IgD-negative memory B cell (primary cell): ENCODE measurements around the gene DPP10. TPM values are rescaled to one million over a fixed set of nuclear protein-coding genes. Genes with fewer than 3 reads are reported as not detected.

Source experiments
- H3K27ac Mint-ChIP-seq, 3 donors: one replicate each; pipeline ENCODE4 v1.8.0; 2020 to 2022; ENCODE audit warnings: mild to moderate bottlenecking in 3 of 3, mixed read lengths in 3 of 3, moderate library complexity in 1 of 3
- H3K27me3 Mint-ChIP-seq: one replicate; pipeline ENCODE4 v1.8.0; 2021; ENCODE audit warnings: mixed read lengths
- H3K36me3 Mint-ChIP-seq: one replicate; pipeline ENCODE4 v1.8.0; 2020; ENCODE audit warnings: mild to moderate bottlenecking, mixed read lengths
- H3K4me1 Mint-ChIP-seq, 3 donors: one replicate each; pipeline ENCODE4 v1.8.0; 2020 to 2022; ENCODE audit warnings: mixed read lengths in 3 of 3, mild to moderate bottlenecking in 1 of 3
- H3K4me3 Mint-ChIP-seq, 4 donors: one replicate each; pipeline ENCODE4 v1.8.0; 2020 to 2022; ENCODE audit warnings: mild to moderate bottlenecking in 4 of 4, mixed read lengths in 4 of 4, moderate library complexity in 3 of 4
- H3K9me3 Mint-ChIP-seq, 3 donors: one replicate each; pipeline ENCODE4 v1.8.0; 2020 to 2021; ENCODE audit warnings: mixed read lengths in 3 of 3, mild to moderate bottlenecking in 1 of 3
- polyA plus RNA-seq: library from polyadenylated mRNA; unstranded; fragments of 300-500 nt; fragmentation: Illumina TruSeq; gene quantifications from one replicate; pipeline ENCODE4 v1.2.3, GENCODE V29; 2021

Gene DPP10
- polyA plus RNA-seq, 1 donor from 2014 or later: not detected

DNA sequence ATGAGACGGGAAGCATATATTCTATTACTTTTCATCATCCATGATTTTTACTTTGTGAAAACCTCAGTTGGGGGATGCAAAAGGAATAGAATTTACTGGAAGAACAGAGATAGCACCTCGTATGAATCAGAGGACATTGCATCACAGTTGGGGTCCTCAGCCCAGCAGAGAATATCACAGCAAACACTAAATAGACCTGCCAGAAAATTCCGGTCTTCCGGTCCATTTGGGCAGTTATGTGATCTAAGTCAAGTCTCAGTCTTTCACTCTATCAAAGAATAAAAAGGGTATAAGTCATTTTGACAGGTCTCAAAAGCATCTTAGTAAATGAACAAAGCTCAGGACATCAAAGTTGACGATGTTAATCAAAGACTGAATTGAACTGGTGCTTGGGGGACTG, 1100.6 kb downstream of the DPP10 start:
- no peaks in the 10 kb centered on the region for H3K27me3 Mint-ChIP-seq
- H3K4me3 Mint-ChIP-seq: no peak overlapping the region
- H3K9me3 Mint-ChIP-seq: peaks cover 0 to 13% (median 7%) of the 10 kb centered on the region in 3 donors
- no peaks in the 10 kb centered on the region for H3K36me3 Mint-ChIP-seq
- H3K4me1 Mint-ChIP-seq: no peaks in the 10 kb centered on the region
- H3K27ac Mint-ChIP-seq: no peak overlapping the region

DNA sequence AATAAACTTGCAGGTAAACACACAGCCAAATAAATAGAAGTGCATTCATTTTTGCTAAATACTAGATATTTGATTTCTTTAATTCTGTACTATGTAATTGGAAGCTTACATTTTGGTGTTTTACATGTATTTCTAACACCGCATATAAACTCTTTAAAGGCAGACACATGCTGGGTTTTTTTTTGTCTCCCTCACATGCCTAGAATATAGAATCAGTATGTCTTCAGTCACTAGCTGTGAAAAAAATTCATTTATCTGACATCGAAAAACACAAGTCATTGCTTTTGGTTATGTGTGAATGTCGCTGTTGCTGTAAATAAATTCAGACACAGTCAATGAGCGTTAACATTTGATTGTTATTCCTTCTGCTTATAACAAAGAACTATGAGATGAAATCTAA, 1101.0 kb downstream of the DPP10 start:
- Mint-ChIP-seq H3K36me3 (no peaks in the 10 kb centered on the region), H3K4me1 (no peaks in the 10 kb centered on the region), H3K9me3 (peaks cover 0 to 16% (median 7%) of the 10 kb centered on the region in 3 donors), H3K27ac (no peak overlapping the region), H3K27me3 (no peaks in the 10 kb centered on the region), H3K4me3 (no peak overlapping the region)

DNA sequence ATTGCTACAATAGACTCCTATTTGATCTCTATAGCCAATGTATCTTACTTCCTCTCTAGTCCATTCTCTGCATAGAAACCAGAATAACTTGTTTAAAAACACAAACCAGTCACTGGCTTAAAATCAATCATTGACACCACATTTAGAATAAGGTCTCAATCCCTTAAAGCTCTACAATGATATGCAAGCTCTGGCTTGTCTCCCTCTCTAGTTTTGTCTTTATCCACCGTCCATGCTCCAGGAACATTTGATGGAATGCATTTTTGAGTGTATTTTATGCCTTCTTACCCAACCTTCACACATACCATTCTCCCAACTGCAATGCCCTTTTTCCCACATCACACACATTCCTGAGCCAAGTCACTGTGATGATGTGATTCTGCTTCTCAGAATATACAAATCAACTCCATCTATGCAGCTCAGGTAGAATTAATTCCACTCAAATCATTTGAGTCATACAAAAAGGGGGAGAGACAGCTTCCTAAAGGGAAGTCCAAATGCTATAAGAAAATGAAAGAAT, 1107.2 kb downstream of the DPP10 start:
- Mint-ChIP-seq H3K27ac (no peak overlapping the region), H3K27me3 (no peaks in the 10 kb centered on the region), H3K4me1 (no peaks in the 10 kb centered on the region), H3K9me3 (peaks cover 2 to 13% (median 7%) of the 10 kb centered on the region in 3 donors), H3K36me3 (no peaks in the 10 kb centered on the region), H3K4me3 (no peak overlapping the region)

DNA sequence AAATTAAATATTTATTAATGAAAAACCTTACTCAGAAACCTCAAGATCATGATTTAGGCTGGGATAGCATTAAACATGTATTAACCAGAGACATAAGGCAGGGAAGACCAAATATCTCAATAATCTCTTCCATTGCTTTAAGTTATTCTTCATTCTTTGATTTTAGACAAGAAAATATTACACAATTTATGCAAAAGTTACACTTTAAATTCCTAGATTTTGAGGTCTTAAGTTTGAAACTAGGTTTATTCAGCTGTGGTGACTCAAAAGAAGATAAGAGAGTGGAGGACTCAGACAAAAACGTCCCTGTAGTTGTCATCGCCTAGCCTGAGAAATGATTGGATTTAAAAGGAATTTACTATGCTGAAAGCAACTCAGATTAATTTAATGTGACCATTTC, 1110.3 kb downstream of the DPP10 start:
- Mint-ChIP-seq H3K27ac (no peak overlapping the region), H3K9me3 (peaks cover 2 to 17% (median 7%) of the 10 kb centered on the region in 3 donors), H3K36me3 (no peaks in the 10 kb centered on the region), H3K4me3 (no peak overlapping the region), H3K27me3 (no peaks in the 10 kb centered on the region), H3K4me1 (no peaks in the 10 kb centered on the region)

DNA sequence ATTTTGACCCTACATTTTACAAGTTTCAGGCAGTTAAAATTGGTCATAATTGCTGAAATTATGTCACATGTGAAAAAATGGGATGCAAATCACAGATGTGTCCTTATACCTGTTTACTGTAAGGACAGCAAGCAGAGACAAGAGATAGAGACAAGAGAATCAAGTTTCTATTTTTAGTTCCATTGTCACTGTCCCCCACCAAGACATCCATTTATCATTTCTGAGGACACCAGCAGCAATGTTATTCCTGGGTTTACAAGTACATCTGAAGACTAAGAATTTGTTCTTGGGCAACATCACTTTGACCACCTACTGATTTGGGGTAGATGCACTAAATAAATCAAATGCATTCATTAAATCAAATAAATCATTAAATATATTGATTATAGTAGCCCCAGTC, 1111.7 kb downstream of the DPP10 start:
- H3K27me3 Mint-ChIP-seq: no peaks in the 10 kb centered on the region
- no peak overlapping the region for H3K4me3 Mint-ChIP-seq
- H3K36me3 Mint-ChIP-seq: no peaks in the 10 kb centered on the region
- no peaks in the 10 kb centered on the region for H3K4me1 Mint-ChIP-seq
- H3K27ac Mint-ChIP-seq: no peak overlapping the region
- H3K9me3 Mint-ChIP-seq: peaks cover 2 to 14% (median 6%) of the 10 kb centered on the region in 3 donors

DNA sequence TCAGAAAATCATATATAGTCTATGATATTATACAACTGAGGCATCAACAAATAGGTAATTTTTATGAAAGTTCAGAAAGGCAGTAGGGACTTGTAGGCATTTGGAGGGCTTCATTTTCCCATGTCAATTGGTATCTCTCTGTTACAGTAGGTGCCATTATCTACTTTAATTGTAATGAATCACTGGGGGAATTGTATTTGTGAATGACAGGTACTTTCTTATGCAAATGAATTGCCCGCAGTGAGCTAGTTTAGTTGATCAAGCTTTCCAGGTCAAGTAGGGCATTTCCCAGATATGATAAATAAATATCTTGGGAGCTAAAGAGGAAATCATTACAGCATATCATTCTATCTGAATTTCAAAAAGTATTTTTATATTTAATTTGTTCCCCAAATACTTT, 1116.3 kb downstream of the DPP10 start:
- no peaks in the 10 kb centered on the region for H3K27me3 Mint-ChIP-seq
- H3K9me3 Mint-ChIP-seq: peaks cover 0 to 16% (median 5%) of the 10 kb centered on the region in 3 donors
- no peak overlapping the region for H3K27ac Mint-ChIP-seq
- H3K4me3 Mint-ChIP-seq: no peak overlapping the region
- no peaks in the 10 kb centered on the region for H3K36me3 Mint-ChIP-seq
- H3K4me1 Mint-ChIP-seq: no peaks in the 10 kb centered on the region

DNA sequence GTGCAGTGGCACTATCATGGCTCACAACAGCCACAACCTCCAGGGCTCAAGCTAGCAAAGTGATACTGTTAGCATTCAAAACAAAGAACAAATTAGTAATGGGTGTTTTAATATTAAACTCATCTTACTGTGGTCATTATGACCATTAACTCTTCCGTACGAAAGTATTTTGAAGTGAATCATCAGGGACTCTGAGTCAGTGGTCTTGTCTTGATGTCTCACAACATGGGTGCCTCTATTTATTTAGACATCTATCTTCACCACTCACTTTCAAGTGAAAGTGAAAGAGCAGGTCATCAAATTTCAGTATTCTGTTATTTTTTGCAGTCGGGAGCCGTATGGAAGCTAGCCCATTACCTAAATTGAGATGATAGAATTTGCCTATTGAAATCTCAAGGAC, 1118.2 kb downstream of the DPP10 start:
- Mint-ChIP-seq H3K27ac (no peak overlapping the region), H3K27me3 (no peaks in the 10 kb centered on the region), H3K36me3 (no peaks in the 10 kb centered on the region), H3K4me1 (no peaks in the 10 kb centered on the region), H3K9me3 (peaks cover 0 to 11% (median 4%) of the 10 kb centered on the region in 3 donors), H3K4me3 (no peak overlapping the region)

DNA sequence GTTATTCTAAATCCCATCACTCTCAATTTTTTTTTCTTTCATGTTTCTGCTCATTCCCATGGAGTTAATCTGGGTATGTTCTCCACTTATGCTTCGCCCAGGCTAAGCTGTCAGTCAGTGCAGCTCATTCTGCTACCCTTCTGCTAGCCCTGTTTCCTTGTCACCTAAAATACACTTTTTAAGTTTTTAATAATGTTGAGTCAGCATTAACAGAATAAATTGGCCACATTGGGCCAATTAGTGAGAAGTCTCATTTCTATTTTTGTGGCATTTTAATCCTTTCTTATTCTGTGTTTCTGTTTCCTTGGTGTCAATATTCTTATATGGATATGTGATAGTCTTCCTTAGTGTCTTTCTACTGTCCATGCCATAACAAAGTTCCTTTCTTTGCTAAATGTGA, 1126.2 kb downstream of the DPP10 start:
- peak overlapping the region in 1 of 3 donors; percentile 28 for H3K27ac Mint-ChIP-seq
- H3K27me3 Mint-ChIP-seq: no peaks in the 10 kb centered on the region
- no peak overlapping the region for H3K4me3 Mint-ChIP-seq
- no peaks in the 10 kb centered on the region for H3K36me3 Mint-ChIP-seq
- H3K4me1 Mint-ChIP-seq: no peaks in the 10 kb centered on the region
- peaks cover 6 to 17% (median 12%) of the 10 kb centered on the region in 3 donors for H3K9me3 Mint-ChIP-seq

DNA sequence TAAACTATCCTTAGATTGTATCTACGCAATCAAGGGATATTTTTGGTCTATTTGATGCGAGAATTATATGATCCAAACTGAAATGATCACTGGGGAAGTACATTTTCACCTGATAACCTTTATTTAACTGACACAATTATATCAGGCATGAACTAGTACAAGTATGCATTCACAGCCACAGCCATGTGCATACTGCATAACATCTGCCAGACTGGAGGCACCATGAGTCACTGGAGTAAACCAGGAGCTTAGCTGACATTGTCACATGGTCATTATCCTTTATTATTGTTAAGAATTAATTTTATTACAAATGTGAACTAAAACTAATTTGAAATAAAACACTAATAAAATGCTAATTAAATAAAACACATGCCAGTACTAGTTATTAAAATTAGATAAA, 1127.1 kb downstream of the DPP10 start:
- Mint-ChIP-seq H3K4me3 (no peak overlapping the region), H3K27me3 (no peaks in the 10 kb centered on the region), H3K4me1 (no peaks in the 10 kb centered on the region), H3K27ac (no peak overlapping the region), H3K36me3 (no peaks in the 10 kb centered on the region), H3K9me3 (peaks cover 6 to 23% (median 13%) of the 10 kb centered on the region in 3 donors)

DNA sequence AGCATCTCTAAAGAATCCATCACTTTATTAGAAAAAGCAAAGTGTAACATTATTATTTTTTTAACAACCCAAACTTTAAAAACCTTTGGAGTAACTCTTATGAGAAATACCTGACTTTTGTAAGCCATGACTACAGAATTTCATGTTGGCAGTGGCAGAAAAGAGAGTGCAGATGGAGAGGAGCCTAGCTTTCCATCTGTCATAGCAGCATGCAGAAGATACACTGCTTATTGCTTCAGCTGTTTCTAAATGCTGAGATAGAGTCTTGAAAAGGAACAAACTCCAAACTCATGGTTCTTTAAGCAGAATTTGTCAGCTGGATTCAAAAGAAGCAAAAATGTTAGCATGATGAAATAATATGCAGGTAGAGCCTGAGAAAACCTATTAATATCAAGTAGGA, 1130.3 kb downstream of the DPP10 start:
- no peaks in the 10 kb centered on the region for H3K36me3 Mint-ChIP-seq
- peaks cover 6 to 19% (median 11%) of the 10 kb centered on the region in 3 donors for H3K9me3 Mint-ChIP-seq
- no peaks in the 10 kb centered on the region for H3K4me1 Mint-ChIP-seq
- H3K27ac Mint-ChIP-seq: no peak overlapping the region
- H3K4me3 Mint-ChIP-seq: no peak overlapping the region
- no peaks in the 10 kb centered on the region for H3K27me3 Mint-ChIP-seq

DNA sequence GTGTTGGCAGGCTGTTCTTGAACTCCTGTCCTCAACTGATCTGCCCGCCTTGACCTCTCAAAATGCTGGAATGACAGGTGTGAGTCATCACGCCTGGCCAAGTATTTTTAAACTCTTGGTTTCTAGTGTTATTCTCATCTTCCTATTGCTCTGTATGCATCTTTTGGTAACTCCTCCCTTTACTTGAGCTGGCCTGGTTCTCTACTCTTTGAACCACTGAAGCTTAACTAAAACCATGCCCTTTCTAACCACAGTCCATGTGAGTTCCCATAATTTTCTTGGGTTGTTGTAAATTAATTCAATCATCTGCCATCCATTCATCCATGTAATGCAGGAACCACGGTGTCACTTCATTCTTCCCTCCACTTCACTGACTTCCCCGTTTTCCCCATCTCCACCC, 1131.3 kb downstream of the DPP10 start:
- Mint-ChIP-seq H3K4me3 (peak overlapping the region in 1 of 4 donors; percentile 19), H3K27me3 (no peaks in the 10 kb centered on the region), H3K27ac (no peak overlapping the region), H3K4me1 (no peaks in the 10 kb centered on the region), H3K9me3 (peaks cover 4 to 15% (median 11%) of the 10 kb centered on the region in 3 donors), H3K36me3 (no peaks in the 10 kb centered on the region)

DNA sequence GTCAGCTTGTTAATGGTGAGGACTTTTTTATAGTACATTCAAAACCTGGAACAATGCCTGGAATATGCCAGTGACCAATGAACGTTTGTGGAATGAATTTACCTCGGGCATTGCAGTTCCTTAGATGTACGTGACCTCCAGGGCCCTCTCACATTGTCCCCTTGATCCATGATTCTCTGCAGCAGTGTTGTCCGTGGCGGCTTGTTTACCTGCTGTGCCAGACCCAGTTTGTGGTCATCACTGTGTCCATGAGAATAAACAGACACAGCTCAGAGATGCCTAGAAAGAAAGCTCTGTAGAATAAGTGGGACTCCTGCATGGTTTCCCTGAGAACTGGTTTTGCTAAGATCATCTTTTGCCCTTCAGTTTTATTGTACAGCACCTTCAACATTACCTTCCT, 1132.2 kb downstream of the DPP10 start:
- Mint-ChIP-seq H3K27ac (no peak overlapping the region), H3K4me1 (no peaks in the 10 kb centered on the region), H3K4me3 (no peak overlapping the region), H3K9me3 (peaks cover 4 to 13% (median 8%) of the 10 kb centered on the region in 3 donors), H3K36me3 (no peaks in the 10 kb centered on the region), H3K27me3 (no peaks in the 10 kb centered on the region)

DNA sequence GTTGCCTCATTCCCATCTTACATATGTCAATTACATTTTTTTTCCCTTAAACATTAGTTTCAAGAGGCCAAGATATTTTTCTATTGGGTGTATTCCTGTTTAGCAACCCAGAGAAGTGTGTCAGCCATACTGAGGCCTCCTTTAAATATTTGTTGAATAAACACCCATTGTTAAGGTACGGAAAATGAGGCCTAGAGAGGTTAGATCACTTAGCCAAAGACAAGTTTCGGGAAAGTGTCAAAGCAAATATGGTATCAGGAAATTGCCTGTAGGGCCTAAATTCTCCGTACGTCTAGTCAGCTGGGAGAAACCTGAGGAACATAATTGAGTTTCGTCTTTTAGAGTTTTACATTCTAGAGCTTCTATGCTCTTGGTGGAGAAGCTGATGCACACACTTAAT, 1138.3 kb downstream of the DPP10 start:
- H3K27ac Mint-ChIP-seq: no peak overlapping the region
- H3K4me1 Mint-ChIP-seq: no peaks in the 10 kb centered on the region
- H3K36me3 Mint-ChIP-seq: no peaks in the 10 kb centered on the region
- H3K4me3 Mint-ChIP-seq: no peak overlapping the region
- no peaks in the 10 kb centered on the region for H3K27me3 Mint-ChIP-seq
- H3K9me3 Mint-ChIP-seq: peaks cover 4 to 14% (median 7%) of the 10 kb centered on the region in 3 donors

DNA sequence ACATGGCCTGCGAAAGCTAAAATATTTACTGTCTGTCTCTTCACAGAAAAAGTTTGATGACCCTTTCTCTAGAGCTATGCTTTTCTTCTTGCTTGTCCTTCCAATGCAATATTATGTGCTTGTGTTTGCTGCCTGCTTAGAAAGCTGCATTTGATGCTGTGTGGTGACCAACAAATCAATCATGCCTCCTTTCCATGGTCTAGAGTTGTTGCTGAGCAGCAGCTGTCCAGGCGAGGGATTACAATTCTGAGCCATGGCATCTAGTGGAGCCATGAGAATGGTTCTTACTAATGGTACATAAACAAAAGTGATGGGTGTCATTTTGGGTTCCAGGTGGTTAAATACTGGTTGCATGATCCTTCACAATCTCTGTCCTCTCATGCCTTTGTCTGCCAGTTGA, 1142.1 kb downstream of the DPP10 start:
- no peak overlapping the region for H3K4me3 Mint-ChIP-seq
- H3K4me1 Mint-ChIP-seq: peaks cover 0 to 2% (median 0%) of the 10 kb centered on the region in 3 donors
- no peaks in the 10 kb centered on the region for H3K36me3 Mint-ChIP-seq
- no peaks in the 10 kb centered on the region for H3K27me3 Mint-ChIP-seq
- no peak overlapping the region for H3K27ac Mint-ChIP-seq
- peaks cover 7 to 18% (median 7%) of the 10 kb centered on the region in 3 donors for H3K9me3 Mint-ChIP-seq

DNA sequence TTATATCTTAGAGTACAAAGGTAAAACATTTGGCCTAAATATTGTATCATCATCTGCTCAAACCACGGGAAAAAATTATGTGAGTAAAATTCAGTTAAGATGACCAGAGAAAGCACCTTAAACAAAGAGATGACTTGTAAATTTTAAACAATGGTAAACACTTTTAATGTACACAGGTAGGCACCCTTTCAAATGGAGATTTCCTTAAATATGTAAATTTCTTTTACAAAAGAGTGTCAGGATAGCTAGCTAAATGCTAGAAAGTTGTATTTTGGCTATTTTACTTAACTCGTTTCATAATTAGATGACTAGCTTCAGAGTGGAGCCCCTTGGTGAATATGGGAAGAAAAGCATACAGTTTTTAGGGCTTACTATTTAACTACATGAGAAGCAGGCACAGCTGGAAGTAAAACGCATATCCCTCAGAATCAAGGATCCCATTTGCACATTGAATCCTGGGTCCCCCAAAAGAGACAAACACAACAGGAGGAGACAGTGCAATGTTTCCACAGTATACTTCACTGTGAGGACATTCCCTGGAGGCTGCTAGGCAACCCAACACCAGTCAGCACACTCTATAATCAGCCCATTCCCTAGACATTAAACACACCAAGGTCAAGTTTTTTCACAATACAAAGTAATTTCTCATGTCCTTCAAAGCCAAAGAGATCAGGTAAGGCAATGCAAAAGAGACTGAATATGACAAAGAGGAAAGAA, 1154.4 kb downstream of the DPP10 start:
- Mint-ChIP-seq H3K4me3 (no peak overlapping the region), H3K27me3 (no peaks in the 10 kb centered on the region), H3K9me3 (peaks cover 2 to 12% (median 2%) of the 10 kb centered on the region in 3 donors), H3K36me3 (peaks cover 2% of the 10 kb centered on the region), H3K27ac (no peak overlapping the region), H3K4me1 (peaks cover 0 to 1% (median 0%) of the 10 kb centered on the region in 3 donors)

DNA sequence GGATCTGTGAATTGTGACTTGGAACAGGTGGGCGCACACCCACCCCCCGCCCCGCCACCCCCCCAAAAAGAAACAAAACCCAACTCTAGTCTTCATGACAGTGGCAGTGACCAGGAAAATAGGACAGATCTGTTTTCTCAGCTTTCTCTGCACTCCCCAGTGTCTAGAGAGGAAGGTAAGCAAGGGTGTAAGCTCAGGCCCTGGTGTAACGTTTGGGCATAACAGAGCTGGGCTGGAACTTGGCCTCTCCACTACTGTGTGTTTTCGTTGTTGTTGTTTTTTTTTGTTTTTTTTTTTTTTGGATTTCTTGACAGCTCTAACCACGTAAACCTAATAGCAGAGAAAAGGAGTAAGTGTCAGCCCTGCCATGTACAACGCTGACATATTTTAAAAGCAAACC, 1160.8 kb downstream of the DPP10 start:
- Mint-ChIP-seq H3K27me3 (no peaks in the 10 kb centered on the region), H3K4me1 (no peaks in the 10 kb centered on the region), H3K36me3 (no peaks in the 10 kb centered on the region), H3K4me3 (no peak overlapping the region), H3K9me3 (peaks cover 0 to 4% (median 0%) of the 10 kb centered on the region in 3 donors), H3K27ac (no peak overlapping the region)
